ENCODE results near the gene ETFDH. TPM values are rescaled to one million over a fixed set of nuclear protein-coding genes. Genes with fewer than 3 reads are reported as not detected.

ETFDH gene
- 10 to 100 TPM; 20.3 to 36.7 (median 22.2) TPM for total RNA-seq
- 30.8 TPM for total RNA-seq (2013)

DNA sequence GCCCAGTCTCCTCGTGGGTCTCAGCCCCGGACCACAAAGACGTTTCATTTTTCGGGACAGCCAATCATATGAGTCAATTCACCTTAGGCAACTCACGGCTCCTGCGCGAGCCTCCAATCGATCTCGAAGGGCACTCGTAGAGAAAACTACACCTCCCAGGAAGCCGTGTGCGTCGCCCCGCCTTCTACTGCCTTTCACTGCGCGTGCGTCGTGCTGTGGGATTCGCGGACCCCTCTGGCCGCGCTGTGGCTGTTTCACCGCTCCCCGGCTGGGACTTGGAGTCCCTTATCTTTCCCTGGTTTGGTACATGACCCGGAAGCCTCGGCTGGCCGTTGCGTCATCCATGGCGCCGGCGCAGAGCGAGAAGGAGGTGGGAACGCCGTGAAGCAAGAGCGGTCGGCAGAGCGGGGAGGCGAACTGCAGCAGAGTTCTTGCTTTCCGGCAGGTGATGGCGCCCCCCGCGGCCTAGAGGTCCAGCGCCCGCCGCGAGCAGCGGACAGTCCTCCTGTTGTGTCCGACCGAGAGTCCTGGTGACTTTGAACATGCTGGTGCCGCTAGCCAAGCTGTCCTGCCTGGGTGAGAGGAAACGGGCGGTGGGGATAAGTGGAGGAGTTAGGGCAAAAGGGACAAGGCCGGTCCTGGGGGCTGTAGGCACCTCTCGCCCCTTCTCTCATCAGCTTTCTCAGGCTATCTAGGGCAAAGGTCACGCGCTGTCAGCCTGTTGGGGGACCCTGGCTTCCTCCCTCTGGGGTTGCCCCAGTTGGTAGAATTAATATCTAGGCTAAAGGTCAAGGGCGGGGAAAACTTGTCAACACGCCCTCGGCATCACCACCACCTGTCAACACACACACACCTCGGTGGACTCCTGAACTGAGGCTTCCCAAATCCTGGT lies at the start of gene ETFDH:
Gene ETFDH, plus strand, starts transcription at position 382 of the 892 bp plus-strand sequence. Its CDS starts 161 bp downstream, at position 543.
- Histone ChIP-seq H3K27ac (ENCODE audit: low read length) (peak within 1 kb of the TSS; percentile 98), H3K4me1 (ENCODE audit: control insufficient read depth, insufficient read depth, low read length) (peaks cover 16% of the 10 kb centered on the region), H3K36me3 (ENCODE audit: control insufficient read depth, insufficient read depth, low read length) (no peaks in the 10 kb centered on the region), H3K9me3 (ENCODE audit: control insufficient read depth, insufficient read depth, low read length) (no peaks in the 10 kb centered on the region), H3K27me3 (ENCODE audit: control insufficient read depth, insufficient read depth, low read length) (no peaks in the 10 kb centered on the region), H3K4me3 (ENCODE audit: low read length) (peak within 1 kb of the TSS; percentile 69)
- H3K4me3 Mint-ChIP-seq = peak within 1 kb of the TSS; percentile 97
- H3K27me3 Mint-ChIP-seq (ENCODE audit: low read depth in 2 of 2) = no peaks in the 10 kb centered on the region
- peak within 1 kb of the TSS; percentile 93 to 99 for H3K27ac Mint-ChIP-seq
- intact Hi-C loops (cut with micrococcal nuclease) = loop anchor here (1.0 to 5.0 kb wide), 4 partner anchors 51 to 429 kb away; partner anchors contain the start of genes FNIP2 and PPID
- TF ChIP-seq CTCF (IDR thresholded peaks at IDR 0.05) = peak; percentile 50
- no peaks in the 10 kb centered on the region for H3K9me3 Mint-ChIP-seq
- no peaks in the 10 kb centered on the region for H3K36me3 Mint-ChIP-seq
- WGBS (ENCODE audit: insufficient coverage) = under 1% methylated on average over 60 of the region's 60 CpGs
- H3K4me1 Mint-ChIP-seq = peaks cover 19 to 25% of the 10 kb centered on the region in 2 donors
- ATAC-seq = peak; percentile 81 to 91 (median 84)
- DNase-seq = peak; percentile 95 to 100

GRCh38 chr4:158624889-158625478 lies 47.1 kb upstream of the ETFDH start:
- Histone ChIP-seq H3K27ac (ENCODE audit: low read length) (no peak overlapping the region), H3K4me3 (ENCODE audit: low read length) (no peak overlapping the region), H3K4me1 (ENCODE audit: control insufficient read depth, insufficient read depth, low read length) (no peaks in the 10 kb centered on the region), H3K9me3 (ENCODE audit: control insufficient read depth, insufficient read depth, low read length) (no peaks in the 10 kb centered on the region), H3K27me3 (ENCODE audit: control insufficient read depth, insufficient read depth, low read length) (no peaks in the 10 kb centered on the region), H3K36me3 (ENCODE audit: control insufficient read depth, insufficient read depth, low read length) (no peaks in the 10 kb centered on the region)
- WGBS (ENCODE audit: insufficient coverage) = no CpG with 5 or more reads among the region's 3 CpGs
- Mint-ChIP-seq H3K27ac (no peak overlapping the region), H3K27me3 (ENCODE audit: low read depth in 2 of 2) (peaks cover 5 to 13% of the 10 kb centered on the region in 2 donors), H3K36me3 (no peaks in the 10 kb centered on the region), H3K4me1 (no peaks in the 10 kb centered on the region), H3K9me3 (no peaks in the 10 kb centered on the region), H3K4me3 (no peak overlapping the region)
- TF ChIP-seq CTCF (IDR thresholded peaks at IDR 0.05) = peak; percentile 55
- intact Hi-C loops (cut with micrococcal nuclease) = loop anchor here (5.0 kb wide), 1 partner anchor 373 kb away; no protein-coding TSS in a partner anchor
- DNase-seq = peak in 1 of 2 donors; percentile 49
- ATAC-seq = peak; percentile 36 to 59 (median 57)

GRCh38 chr4:158625544-158625943 lies 46.6 kb upstream of the ETFDH start:
- Mint-ChIP-seq H3K27ac (no peak overlapping the region), H3K9me3 (no peaks in the 10 kb centered on the region), H3K36me3 (no peaks in the 10 kb centered on the region), H3K4me3 (no peak overlapping the region), H3K27me3 (ENCODE audit: low read depth in 2 of 2) (peaks cover 5 to 13% of the 10 kb centered on the region in 2 donors), H3K4me1 (no peaks in the 10 kb centered on the region)
- no peaks in the 10 kb centered on the region for H3K36me3 ChIP-seq (ENCODE audit: control insufficient read depth, insufficient read depth, low read length)
- no peak for TF ChIP-seq CTCF (IDR thresholded peaks at IDR 0.05)
- H3K9me3 ChIP-seq (ENCODE audit: control insufficient read depth, insufficient read depth, low read length) = no peaks in the 10 kb centered on the region
- H3K27me3 ChIP-seq (ENCODE audit: control insufficient read depth, insufficient read depth, low read length) = no peaks in the 10 kb centered on the region
- H3K4me1 ChIP-seq (ENCODE audit: control insufficient read depth, insufficient read depth, low read length) = no peaks in the 10 kb centered on the region
- no peak for ATAC-seq
- no peak overlapping the region for H3K27ac ChIP-seq (ENCODE audit: low read length)
- no peak for DNase-seq
- WGBS (ENCODE audit: insufficient coverage) = 86% methylated on average over 1 of the region's 2 CpGs
- intact Hi-C loops (cut with micrococcal nuclease) = loop anchor here (5.0 kb wide), 1 partner anchor 373 kb away; no protein-coding TSS in a partner anchor
- H3K4me3 ChIP-seq (ENCODE audit: low read length) = no peak overlapping the region

All from natural killer cell (primary cell).